Measurements from ENCODE around the gene RXRG. TPM values are rescaled to one million over a fixed set of nuclear protein-coding genes. Genes with fewer than 3 reads are reported as not detected.

Gene RXRG
- total RNA-seq, 5 donors from 2014 or later (not counting 1 experiment from before 2014, with no cell fraction given): not detected

DNA sequence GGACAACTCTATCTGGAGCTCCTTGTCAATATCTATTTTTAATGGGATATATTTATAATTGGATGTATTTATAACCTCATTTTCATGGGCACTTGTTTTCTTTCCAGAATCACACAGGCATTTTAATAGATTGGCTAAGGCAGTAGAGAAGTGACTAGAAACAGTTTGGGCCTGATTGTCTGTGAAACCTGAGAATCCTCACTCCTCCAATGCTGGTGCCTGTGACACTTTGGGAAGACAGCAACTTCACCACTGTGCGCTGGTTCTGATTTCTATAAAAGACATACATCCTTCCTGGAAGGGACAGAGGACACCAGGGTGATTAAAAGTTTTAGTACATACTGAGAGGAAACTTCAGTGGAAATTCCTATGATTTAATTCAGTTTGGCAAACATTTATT is 39.6 kb upstream of the RXRG start:
- H3K9me3 Mint-ChIP-seq: no peaks in the 10 kb centered on the region
- no peaks in the 10 kb centered on the region for H3K4me1 ChIP-seq (ENCODE audit: control insufficient read depth in 1 of 2, extremely low read depth in 1 of 2, insufficient read depth in 2 of 2, low read length in 2 of 2)
- no peak overlapping the region for H3K27ac ChIP-seq (ENCODE audit: low read length)
- H3K4me3 ChIP-seq (ENCODE audit: control insufficient read depth in 1 of 2, extremely low read depth in 1 of 2, low read length in 1 of 2): no peak overlapping the region
- ATAC-seq (replicated peaks in 1 of 4): no peak
- no CpG with 5 or more reads among the region's 1 CpG for WGBS (ENCODE audit: insufficient coverage)
- H3K36me3 ChIP-seq (ENCODE audit: control insufficient read depth in 2 of 2, extremely low read depth in 1 of 2, insufficient read depth in 1 of 2, low read length in 1 of 2): no peaks in the 10 kb centered on the region
- peaks cover 0 to 4% of the 10 kb centered on the region in 2 experiments for H3K27me3 ChIP-seq (replicated peaks in 1 of 2; ENCODE audit: control insufficient read depth in 2 of 2, extremely low read depth in 1 of 2, insufficient read depth in 2 of 2, low read length in 1 of 2)
- POLR2A ChIA-PET: no interaction called here
- H3K9me3 ChIP-seq: no peaks in the 10 kb centered on the region
- no peak overlapping the region for H3K27ac Mint-ChIP-seq
- DNase-seq: no peak
- peaks cover 5 to 7% (median 6%) of the 10 kb centered on the region in 3 donors for H3K4me1 Mint-ChIP-seq
- peaks cover 16 to 28% of the 10 kb centered on the region in 2 donors for H3K27me3 Mint-ChIP-seq
- H3K36me3 Mint-ChIP-seq: no peaks in the 10 kb centered on the region
- H3K4me3 Mint-ChIP-seq: no peak overlapping the region
- CTCF ChIA-PET: no interaction called here

DNA sequence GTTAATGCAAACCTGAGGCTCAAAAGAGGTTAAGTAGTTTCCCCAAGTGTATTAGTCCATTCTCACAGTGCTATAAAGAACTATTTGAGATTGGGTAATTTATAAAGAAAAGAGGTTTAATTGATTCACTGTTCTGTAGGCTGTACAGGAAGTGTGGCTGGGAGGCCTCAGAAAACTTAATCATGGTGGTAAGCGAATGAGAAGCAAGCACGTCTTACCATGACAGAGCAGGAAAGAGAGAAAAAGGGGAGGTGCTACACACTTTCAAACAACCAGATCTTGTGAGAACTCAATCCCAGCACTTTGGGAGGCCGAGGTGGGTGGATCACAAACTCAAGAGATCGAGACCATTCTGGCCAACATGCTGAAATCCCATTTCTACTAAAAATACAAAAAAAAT is 38.5 kb upstream of the RXRG start:
- ChIA-PET POLR2A (no interaction called here), CTCF (no interaction called here)
- H3K27ac ChIP-seq (ENCODE audit: low read length): no peak overlapping the region
- no peaks in the 10 kb centered on the region for H3K9me3 ChIP-seq
- DNase-seq: no peak
- Mint-ChIP-seq H3K4me3 (no peak overlapping the region), H3K27me3 (peaks cover 17 to 28% of the 10 kb centered on the region in 2 donors), H3K4me1 (peaks cover 5 to 7% (median 6%) of the 10 kb centered on the region in 3 donors), H3K9me3 (no peaks in the 10 kb centered on the region), H3K27ac (no peak overlapping the region), H3K36me3 (no peaks in the 10 kb centered on the region)
- no peak for ATAC-seq (replicated peaks in 1 of 4)
- peaks cover 0 to 4% of the 10 kb centered on the region in 2 experiments for H3K27me3 ChIP-seq (replicated peaks in 1 of 2; ENCODE audit: control insufficient read depth in 2 of 2, extremely low read depth in 1 of 2, insufficient read depth in 2 of 2, low read length in 1 of 2)
- H3K36me3 ChIP-seq (ENCODE audit: control insufficient read depth in 2 of 2, extremely low read depth in 1 of 2, insufficient read depth in 1 of 2, low read length in 1 of 2): no peaks in the 10 kb centered on the region
- H3K4me1 ChIP-seq (ENCODE audit: control insufficient read depth in 1 of 2, extremely low read depth in 1 of 2, insufficient read depth in 2 of 2, low read length in 2 of 2): no peaks in the 10 kb centered on the region
- WGBS (ENCODE audit: insufficient coverage): no CpG with 5 or more reads among the region's 4 CpGs
- H3K4me3 ChIP-seq (ENCODE audit: control insufficient read depth in 1 of 2, extremely low read depth in 1 of 2, low read length in 1 of 2): no peak overlapping the region

GRCh38 chr1:165481820-165482532 is 37.0 kb upstream of the RXRG start:
- WGBS (ENCODE audit: insufficient coverage): 45% methylated on average over 2 of the region's 6 CpGs
- H3K27ac Mint-ChIP-seq: no peak overlapping the region
- no peaks in the 10 kb centered on the region for H3K36me3 Mint-ChIP-seq
- Histone ChIP-seq H3K27me3 (replicated peaks in 1 of 2; ENCODE audit: control insufficient read depth in 2 of 2, extremely low read depth in 1 of 2, insufficient read depth in 2 of 2, low read length in 1 of 2) (peaks cover 0 to 4% of the 10 kb centered on the region in 2 experiments), H3K4me1 (ENCODE audit: control insufficient read depth in 1 of 2, extremely low read depth in 1 of 2, insufficient read depth in 2 of 2, low read length in 2 of 2) (no peaks in the 10 kb centered on the region), H3K4me3 (ENCODE audit: control insufficient read depth in 1 of 2, extremely low read depth in 1 of 2, low read length in 1 of 2) (no peak overlapping the region), H3K36me3 (ENCODE audit: control insufficient read depth in 2 of 2, extremely low read depth in 1 of 2, insufficient read depth in 1 of 2, low read length in 1 of 2) (no peaks in the 10 kb centered on the region), H3K27ac (ENCODE audit: low read length) (no peak overlapping the region), H3K9me3 (no peaks in the 10 kb centered on the region)
- H3K4me3 Mint-ChIP-seq: no peak overlapping the region
- peaks cover 0 to 3% (median 0%) of the 10 kb centered on the region in 3 donors for H3K9me3 Mint-ChIP-seq
- ATAC-seq (replicated peaks in 1 of 4): no peak
- POLR2A ChIA-PET: no interaction called here
- DNase-seq: no peak
- H3K4me1 Mint-ChIP-seq: peaks cover 5 to 7% (median 6%) of the 10 kb centered on the region in 3 donors
- H3K27me3 Mint-ChIP-seq: peaks cover 16 to 21% of the 10 kb centered on the region in 2 donors
- CTCF ChIA-PET: no interaction called here

DNA sequence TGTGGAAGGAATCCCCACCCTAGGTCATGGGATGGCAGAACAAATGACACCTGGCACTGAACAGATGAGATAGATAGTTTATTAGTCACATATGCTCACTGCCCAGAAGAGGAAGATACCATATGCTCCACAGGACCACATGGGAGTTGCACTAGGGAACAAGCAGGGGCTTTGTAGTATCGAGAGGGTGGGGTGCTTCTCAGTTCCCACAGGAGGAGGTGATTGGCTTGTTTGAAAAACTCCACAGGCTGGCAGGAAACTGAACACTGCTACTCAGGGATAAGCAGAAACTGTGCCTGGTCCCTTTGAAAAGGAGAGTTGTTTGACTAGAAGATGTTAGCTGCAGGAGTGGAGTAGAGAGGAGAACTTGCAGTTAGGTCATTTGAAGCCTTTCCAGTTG is 31.9 kb upstream of the RXRG start:
- no peak for ATAC-seq (replicated peaks in 1 of 4)

GRCh38 chr1:165474196-165474595 is 29.3 kb upstream of the RXRG start:
- H3K4me3 Mint-ChIP-seq: no peak overlapping the region
- Histone ChIP-seq H3K4me1 (ENCODE audit: control insufficient read depth in 1 of 2, extremely low read depth in 1 of 2, insufficient read depth in 2 of 2, low read length in 2 of 2) (no peaks in the 10 kb centered on the region), H3K36me3 (ENCODE audit: control insufficient read depth in 2 of 2, extremely low read depth in 1 of 2, insufficient read depth in 1 of 2, low read length in 1 of 2) (no peaks in the 10 kb centered on the region), H3K27me3 (replicated peaks in 1 of 2; ENCODE audit: control insufficient read depth in 2 of 2, extremely low read depth in 1 of 2, insufficient read depth in 2 of 2, low read length in 1 of 2) (peaks cover 0 to 16% of the 10 kb centered on the region in 2 experiments), H3K4me3 (ENCODE audit: control insufficient read depth in 1 of 2, extremely low read depth in 1 of 2, low read length in 1 of 2) (no peak overlapping the region), H3K9me3 (no peaks in the 10 kb centered on the region), H3K27ac (ENCODE audit: low read length) (no peak overlapping the region)
- POLR2A ChIA-PET: no interaction called here
- H3K4me1 Mint-ChIP-seq: no peaks in the 10 kb centered on the region
- no peak for DNase-seq
- ATAC-seq (replicated peaks in 1 of 4): no peak
- H3K27ac Mint-ChIP-seq: no peak overlapping the region
- CTCF ChIA-PET: no interaction called here
- peaks cover 12% of the 10 kb centered on the region in 2 donors for H3K27me3 Mint-ChIP-seq
- no peaks in the 10 kb centered on the region for H3K36me3 Mint-ChIP-seq
- 85% methylated on average over 2 of the region's 2 CpGs for WGBS (ENCODE audit: insufficient coverage)
- peaks cover 0 to 3% (median 0%) of the 10 kb centered on the region in 3 donors for H3K9me3 Mint-ChIP-seq

More for the DNA sequence above, 31.9 kb upstream of the RXRG start:
- H3K9me3 Mint-ChIP-seq: peaks cover 0 to 3% (median 0%) of the 10 kb centered on the region in 3 donors
- DNase-seq: no peak
- ChIA-PET CTCF (no interaction called here), POLR2A (no interaction called here)
- WGBS (ENCODE audit: insufficient coverage): 20% methylated on average over 1 of the region's 1 CpG
- Histone ChIP-seq H3K36me3 (ENCODE audit: control insufficient read depth in 2 of 2, extremely low read depth in 1 of 2, insufficient read depth in 1 of 2, low read length in 1 of 2) (no peaks in the 10 kb centered on the region), H3K4me1 (ENCODE audit: control insufficient read depth in 1 of 2, extremely low read depth in 1 of 2, insufficient read depth in 2 of 2, low read length in 2 of 2) (no peaks in the 10 kb centered on the region), H3K27ac (ENCODE audit: low read length) (no peak overlapping the region), H3K27me3 (replicated peaks in 1 of 2; ENCODE audit: control insufficient read depth in 2 of 2, extremely low read depth in 1 of 2, insufficient read depth in 2 of 2, low read length in 1 of 2) (peaks cover 0 to 15% of the 10 kb centered on the region in 2 experiments), H3K4me3 (ENCODE audit: control insufficient read depth in 1 of 2, extremely low read depth in 1 of 2, low read length in 1 of 2) (no peak overlapping the region), H3K9me3 (no peaks in the 10 kb centered on the region)
- peaks cover 7 to 13% of the 10 kb centered on the region in 2 donors for H3K27me3 Mint-ChIP-seq
- H3K4me3 Mint-ChIP-seq: no peak overlapping the region
- no peak overlapping the region for H3K27ac Mint-ChIP-seq
- no peaks in the 10 kb centered on the region for H3K36me3 Mint-ChIP-seq
- H3K4me1 Mint-ChIP-seq: peaks cover 0 to under 1% (median 0%) of the 10 kb centered on the region in 3 donors

- no peak overlapping the region for H3K27ac Mint-ChIP-seq
- Histone ChIP-seq H3K4me1 (ENCODE audit: control insufficient read depth in 1 of 2, extremely low read depth in 1 of 2, insufficient read depth in 2 of 2, low read length in 2 of 2) (no peaks in the 10 kb centered on the region), H3K36me3 (ENCODE audit: control insufficient read depth in 2 of 2, extremely low read depth in 1 of 2, insufficient read depth in 1 of 2, low read length in 1 of 2) (no peaks in the 10 kb centered on the region), H3K4me3 (ENCODE audit: control insufficient read depth in 1 of 2, extremely low read depth in 1 of 2, low read length in 1 of 2) (no peak overlapping the region), H3K9me3 (no peaks in the 10 kb centered on the region), H3K27me3 (replicated peaks in 1 of 2; ENCODE audit: control insufficient read depth in 2 of 2, extremely low read depth in 1 of 2, insufficient read depth in 2 of 2, low read length in 1 of 2) (peaks cover 0 to 16% of the 10 kb centered on the region in 2 experiments), H3K27ac (ENCODE audit: low read length) (no peak overlapping the region)
- H3K4me3 Mint-ChIP-seq: no peak overlapping the region
- H3K9me3 Mint-ChIP-seq: peaks cover 0 to 2% (median 0%) of the 10 kb centered on the region in 3 donors
- POLR2A ChIA-PET: no interaction called here
- DNase-seq (no peak), ATAC-seq (replicated peaks in 1 of 4) (no peak)
- no peaks in the 10 kb centered on the region for H3K4me1 Mint-ChIP-seq
- WGBS (ENCODE audit: insufficient coverage): no CpG with 5 or more reads among the region's 4 CpGs
- H3K36me3 Mint-ChIP-seq: no peaks in the 10 kb centered on the region
- peaks cover 10 to 15% of the 10 kb centered on the region in 2 donors for H3K27me3 Mint-ChIP-seq
- CTCF ChIA-PET: no interaction called here
Measured at GRCh38 chr1:165473081-165473480, 28.2 kb upstream of the RXRG start.

Measured in T-cell (primary cell).